GM19324 (cell line): ENCODE measurements around the gene GYG1.
A peak's percentile ranks its signal among the peaks of the same experiment; 100 is the strongest.

Source experiments
- ATAC-seq: cut with Tn5 transposase; IDR thresholded peaks from one replicate; pipeline ENCODE4 v1.9.1; 2021; ENCODE audit warnings: mild to moderate bottlenecking, moderate library complexity; ENCODE audit not compliant: unreplicated experiment, low FRiP score

GYG1 gene

GRCh38 chr3:149016242-149016641, 24.9 kb downstream of the GYG1 start:
- no peak for ATAC-seq

GRCh38 chr3:149016669-149017541, 25.6 kb downstream of the GYG1 start:
- no peak for ATAC-seq

- no peak for ATAC-seq
Measured at GRCh38 chr3:149018247-149018646, 26.9 kb downstream of the GYG1 start.

DNA sequence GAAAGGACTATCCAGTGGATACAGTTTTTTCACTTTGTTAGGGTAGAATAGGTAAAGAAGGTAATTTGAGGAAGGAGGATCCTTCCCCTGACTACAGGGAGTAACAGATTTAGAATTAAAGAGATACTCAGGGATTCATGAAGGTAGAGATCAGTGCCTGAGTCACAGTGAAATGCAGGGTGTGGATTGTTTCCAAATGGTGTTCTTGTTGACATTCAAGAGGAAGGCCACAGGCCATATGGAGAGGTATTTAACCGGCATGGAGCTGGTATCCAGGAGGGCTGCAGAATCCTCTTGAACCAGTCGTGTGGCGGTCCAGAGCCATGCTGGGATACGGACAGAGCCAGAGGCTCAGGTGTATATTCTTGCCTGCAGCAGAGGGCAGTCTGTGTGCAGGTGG, 28.2 kb downstream of the GYG1 start:
- ATAC-seq = no peak

DNA sequence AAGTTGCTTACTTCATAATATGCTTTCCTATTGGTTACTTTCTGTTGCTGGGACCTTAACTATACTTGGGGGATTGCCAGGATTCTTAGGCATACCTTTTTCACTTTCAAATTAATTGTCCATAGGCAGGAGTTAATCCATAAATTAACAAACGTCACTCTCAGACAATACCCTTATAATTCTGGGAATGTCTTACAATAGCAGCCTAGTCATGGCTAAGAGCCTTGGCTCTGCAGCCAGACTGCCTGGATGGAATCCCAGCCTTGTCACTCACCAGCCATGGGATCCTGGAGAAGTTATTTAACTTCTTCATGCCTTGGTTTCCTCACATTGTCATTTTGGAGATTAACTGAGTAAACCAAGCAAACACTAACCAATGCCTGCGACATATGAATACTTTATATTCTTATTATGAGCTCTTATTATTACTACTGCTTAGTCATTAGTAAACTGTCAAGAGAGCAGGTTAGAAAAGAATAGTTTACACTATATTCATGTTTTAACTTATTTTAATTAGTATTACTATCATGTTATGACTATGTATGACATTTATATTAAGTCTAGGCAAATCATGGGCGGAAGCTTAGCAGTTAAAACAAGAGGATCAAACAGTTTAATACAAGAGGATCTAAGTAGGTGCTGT, 29.0 kb downstream of the GYG1 start:
- no peak for ATAC-seq

GRCh38 chr3:149020839-149021252, 29.5 kb downstream of the GYG1 start:
- no peak for ATAC-seq

DNA sequence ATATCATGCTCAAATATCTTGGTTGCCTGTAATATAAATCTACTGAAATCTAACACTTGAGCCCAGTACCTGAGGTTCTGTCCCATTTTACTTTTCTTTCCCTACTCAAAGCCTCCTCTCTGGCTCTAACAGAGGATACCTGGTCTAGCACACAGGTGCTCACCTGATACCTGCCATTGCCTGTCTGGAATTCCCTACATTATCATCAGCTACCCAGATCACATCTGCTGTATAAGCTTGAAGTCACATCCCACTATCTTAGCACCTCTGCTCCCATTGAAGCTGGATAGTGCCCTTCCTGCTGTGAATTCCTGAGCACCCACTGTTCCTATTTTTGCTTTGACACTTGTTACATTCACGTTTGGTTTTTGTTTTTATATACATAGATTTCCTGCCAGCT, 30.5 kb downstream of the GYG1 start:
- ATAC-seq = no peak

DNA sequence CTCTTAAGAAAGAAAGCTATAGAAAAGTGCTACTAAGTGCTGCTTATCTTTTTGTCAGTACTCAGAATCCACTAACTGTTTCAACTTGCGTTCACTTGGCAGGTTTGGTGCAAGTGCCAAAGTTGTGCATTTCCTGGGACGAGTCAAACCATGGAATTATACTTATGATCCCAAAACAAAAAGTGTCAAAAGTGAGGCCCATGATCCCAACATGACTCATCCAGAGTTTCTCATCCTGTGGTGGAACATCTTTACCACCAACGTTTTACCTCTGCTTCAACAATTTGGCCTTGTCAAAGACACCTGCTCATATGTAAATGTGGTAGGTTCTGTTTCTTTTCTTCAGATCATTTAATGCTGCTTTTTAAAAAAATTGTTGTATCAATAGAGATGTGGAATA, 32.6 kb downstream of the GYG1 start:
- ATAC-seq = no peak

DNA sequence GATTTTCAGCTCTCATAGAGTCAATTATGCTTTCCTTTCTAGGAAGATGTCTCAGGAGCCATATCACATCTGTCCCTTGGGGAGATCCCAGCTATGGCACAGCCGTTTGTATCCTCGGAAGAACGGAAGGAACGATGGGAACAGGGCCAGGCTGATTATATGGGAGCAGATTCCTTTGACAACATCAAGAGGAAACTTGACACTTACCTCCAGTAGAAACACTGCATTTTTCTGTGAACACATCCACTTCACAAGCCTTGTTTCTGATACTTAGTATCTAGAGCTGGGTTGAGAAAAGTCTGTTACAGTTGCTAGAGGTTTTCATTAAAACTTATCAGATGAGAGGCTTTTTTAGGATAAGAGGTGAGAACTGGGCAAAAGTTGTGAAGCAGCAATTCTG, 35.4 kb downstream of the GYG1 start:
- no peak for ATAC-seq

DNA sequence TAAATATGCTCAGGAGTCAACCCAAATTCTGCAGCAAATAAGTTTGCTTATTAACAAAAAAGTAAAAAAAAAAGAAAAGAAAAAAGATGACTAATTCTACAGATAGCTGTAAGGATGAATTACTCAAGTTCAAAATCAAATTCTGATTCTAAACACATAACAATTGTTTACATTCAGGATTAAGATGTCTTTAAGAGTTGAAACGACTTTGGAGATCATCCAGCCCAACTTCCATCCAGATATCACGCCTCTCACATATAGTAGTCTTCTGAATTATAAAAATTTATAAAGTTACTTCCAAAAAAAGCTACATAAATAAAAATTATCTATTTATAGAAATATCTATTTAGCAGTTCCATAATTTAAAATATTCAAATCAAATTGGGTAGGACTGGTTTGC, 39.8 kb downstream of the GYG1 start:
- ATAC-seq = no peak

DNA sequence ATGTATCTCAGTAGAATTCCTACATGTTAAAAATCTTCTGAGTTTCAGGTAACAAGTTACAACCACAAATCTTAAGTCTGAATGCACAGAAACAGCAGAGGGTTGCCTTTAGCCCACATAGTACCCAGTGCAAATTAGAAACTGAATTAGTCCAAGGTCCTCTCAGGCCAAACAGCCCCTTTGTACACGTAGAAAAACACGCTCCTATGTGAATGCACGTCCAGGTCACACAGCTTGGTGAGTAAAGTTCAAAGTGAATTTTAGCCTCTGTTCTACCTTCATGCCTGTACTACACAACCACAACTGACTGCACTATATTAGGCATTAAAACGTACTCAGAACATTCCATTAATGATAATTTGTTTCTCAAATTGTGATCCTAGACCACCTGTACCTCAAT, 46.3 kb downstream of the GYG1 start:
- ATAC-seq = no peak

DNA sequence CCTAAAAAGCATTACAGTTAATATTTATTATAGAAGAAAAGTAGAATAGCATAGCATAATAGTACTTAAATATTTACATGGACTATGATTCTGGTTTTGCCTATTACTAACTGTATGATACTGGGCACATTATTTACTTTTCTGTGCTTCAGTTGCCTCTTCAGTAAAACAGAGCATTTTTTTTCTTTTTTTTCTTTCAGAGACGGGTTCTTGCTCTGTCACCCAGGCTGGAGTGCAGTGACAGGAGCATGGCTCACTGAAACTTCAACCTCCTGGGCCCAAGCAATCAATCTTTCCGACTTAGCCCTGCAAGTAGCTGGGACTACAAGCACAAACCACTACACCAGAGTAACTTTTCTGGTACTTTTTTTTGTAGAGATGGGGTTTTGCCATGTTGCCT, 47.0 kb downstream of the GYG1 start:
- no peak for ATAC-seq

- ATAC-seq = peak; percentile 72
Measured at GRCh38 chr3:149042789-149043386, 51.5 kb downstream of the GYG1 start.

DNA sequence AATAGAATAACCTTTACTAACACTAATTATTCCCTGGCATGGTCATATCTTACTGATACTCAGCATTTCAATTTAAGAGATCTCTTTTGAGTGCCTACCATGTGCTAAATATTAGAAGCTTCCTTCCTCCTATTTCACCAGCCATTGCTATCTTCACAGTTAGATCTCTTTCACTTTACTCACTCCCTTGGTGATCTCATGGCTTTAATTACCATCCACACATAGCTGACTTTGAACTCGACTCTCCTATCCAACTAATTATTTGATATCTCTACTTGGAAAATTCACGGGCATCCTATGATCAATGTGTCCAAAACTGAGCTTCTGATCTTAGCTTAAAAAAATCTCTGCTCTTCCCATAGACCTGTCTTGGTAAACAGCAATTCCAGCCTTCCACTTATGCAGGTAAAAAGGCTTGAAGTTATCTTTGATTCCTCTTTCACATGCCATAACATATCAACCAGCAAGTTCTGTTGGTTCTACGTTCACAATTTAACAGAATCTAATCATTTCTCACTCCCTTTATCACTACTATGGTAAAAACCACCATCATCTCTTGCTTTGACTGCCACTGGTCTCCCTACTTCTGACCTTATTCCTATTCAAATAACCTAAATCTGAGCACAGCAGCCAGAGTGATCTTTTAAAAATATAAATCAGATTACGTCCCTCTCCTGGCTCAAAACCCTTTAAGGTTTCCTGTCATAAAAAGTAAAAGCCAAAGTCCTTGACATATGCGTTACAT, 53.2 kb downstream of the GYG1 start:
- ATAC-seq = no peak

- no peak for ATAC-seq
Measured at GRCh38 chr3:149055575-149055974, 64.2 kb downstream of the GYG1 start.

GRCh38 chr3:149058198-149058597, 66.9 kb downstream of the GYG1 start:
- no peak for ATAC-seq

- ATAC-seq = no peak
Measured at GRCh38 chr3:149058602-149059001, 67.3 kb downstream of the GYG1 start.

DNA sequence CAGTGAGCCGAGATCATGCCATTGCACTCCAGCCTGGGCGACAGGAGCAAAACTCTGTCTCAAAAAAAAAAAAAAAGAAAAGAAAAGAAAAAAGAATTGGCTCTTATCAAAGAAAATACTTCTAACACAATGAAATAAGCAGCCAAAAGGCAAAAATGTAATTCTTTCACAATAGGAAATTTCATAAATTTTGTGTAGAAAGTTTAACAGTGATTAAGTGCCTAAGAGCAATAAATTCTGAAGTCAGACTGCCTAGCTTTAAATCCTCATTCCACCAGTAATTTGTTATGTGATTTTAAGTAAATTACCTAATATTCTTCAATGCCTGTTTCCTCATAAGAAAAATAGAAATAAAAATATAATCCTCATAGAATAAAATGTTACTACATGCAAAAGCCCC, 70.4 kb downstream of the GYG1 start:
- no peak for ATAC-seq

DNA sequence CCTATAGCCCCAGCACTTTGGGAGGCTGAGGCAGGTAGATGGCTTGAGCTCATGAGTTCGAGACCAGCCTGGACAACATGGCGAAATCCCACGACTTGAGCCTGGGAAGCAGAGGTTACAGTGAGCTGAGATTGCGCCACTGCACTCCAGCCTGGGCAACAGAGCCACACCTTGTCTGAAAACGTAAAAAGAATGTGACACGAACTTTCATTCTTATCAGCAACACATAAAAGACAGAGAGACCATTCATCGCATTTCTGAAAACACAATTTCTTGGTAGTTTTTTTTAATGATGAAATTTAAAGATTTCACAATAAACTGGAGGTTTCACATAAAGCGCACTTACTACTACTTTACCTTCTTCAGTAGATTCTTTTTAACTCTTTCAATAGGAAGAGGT, 76.5 kb downstream of the GYG1 start:
- no peak for ATAC-seq
